Stimulated activated CD4-positive, alpha-beta T cell treated with anti-CD3 and anti-CD28 coated beads, Interleukin-2, amount 100 ng/mL, for 48 hours (primary cell): ENCODE measurements around the gene CBY2.
A peak's percentile ranks its signal among the peaks of the same experiment; 100 is the strongest.

Source experiments
- DNase-seq, 2 donors: peaks; one replicate each; pipeline ENCODE4 v3.0.0-alpha.2; 2020

The CBY2 gene

DNA sequence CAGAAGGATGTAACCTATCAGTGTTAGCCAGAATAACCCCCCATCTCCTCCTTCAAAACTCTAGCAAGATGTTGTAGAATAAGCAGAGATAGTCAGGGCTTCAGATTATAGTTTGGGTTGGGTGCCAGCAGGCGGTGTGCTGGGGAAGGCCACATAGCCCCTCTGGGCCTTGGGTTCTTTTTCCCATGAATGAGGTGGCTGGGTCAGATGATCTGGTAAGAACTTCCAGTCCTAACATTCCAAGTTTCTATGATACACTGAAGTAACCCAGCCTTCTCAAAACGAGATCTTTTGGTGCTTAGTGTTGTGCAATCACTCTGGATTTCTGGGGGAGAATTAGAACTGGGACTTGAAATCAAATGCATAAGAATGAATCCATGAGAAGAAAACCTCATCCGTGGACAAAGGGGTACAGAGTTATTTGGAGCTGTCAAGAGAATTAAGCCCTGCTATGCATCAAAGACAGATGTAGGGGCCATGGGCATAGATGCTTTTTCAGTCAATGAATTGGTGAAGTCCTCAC, 810 bp downstream of the CBY2 start:
- DNase-seq: no peak

- DNase-seq: no peak
Measured at GRCh38 chr13:45704211-45704739, 2.2 kb downstream of the CBY2 start.

GRCh38 chr13:45704854-45705695, 3.0 kb downstream of the CBY2 start:
- DNase-seq: no peak

DNA sequence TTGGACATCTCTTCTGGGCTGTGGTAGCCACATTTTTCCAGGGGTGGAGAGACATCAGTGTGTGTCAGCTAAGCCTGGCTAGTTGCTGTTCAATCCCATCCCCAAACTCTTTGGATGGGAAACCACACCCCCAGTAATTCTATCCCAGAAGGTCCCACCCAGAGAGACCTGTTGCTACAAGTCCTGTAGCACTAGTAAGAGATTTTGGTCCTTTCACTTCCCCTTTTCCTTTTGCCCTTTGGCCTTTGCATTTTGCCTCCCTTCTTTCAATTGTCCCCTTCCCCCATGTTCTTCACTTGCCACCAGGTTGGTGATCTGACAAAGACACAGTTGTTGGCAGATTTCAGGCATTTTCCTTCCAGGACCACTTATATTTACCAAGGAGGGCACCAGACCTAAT, 3.8 kb downstream of the CBY2 start:
- DNase-seq: no peak

GRCh38 chr13:45707516-45708100, 5.5 kb downstream of the CBY2 start:
- DNase-seq: no peak

- DNase-seq: no peak
Measured at GRCh38 chr13:45711951-45712350, 9.8 kb downstream of the CBY2 start.

- no peak for DNase-seq
Measured at GRCh38 chr13:45713106-45713690, 11.1 kb downstream of the CBY2 start.

DNA sequence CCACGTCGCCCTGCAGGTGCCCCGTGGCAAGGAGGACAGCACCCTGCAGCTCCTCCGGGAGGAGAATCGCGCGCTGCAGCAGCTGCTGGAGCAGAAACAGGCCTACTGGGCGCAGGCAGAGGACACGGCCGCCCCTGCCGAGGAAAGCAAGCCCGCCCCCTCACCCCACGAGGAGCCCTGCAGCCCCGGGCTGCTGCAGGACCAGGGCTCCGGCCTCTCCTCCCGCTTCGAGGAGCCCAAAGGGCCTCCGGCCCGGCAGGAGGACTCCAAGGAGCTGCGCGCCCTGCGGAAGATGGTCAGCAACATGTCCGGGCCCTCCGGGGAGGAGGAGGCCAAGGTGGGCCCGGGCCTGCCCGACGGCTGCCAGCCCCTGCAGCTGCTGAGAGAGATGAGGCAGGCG, 11.6 kb downstream of the CBY2 start:
- DNase-seq: no peak

GRCh38 chr13:45714170-45714569, 12.1 kb downstream of the CBY2 start:
- DNase-seq: no peak

DNA sequence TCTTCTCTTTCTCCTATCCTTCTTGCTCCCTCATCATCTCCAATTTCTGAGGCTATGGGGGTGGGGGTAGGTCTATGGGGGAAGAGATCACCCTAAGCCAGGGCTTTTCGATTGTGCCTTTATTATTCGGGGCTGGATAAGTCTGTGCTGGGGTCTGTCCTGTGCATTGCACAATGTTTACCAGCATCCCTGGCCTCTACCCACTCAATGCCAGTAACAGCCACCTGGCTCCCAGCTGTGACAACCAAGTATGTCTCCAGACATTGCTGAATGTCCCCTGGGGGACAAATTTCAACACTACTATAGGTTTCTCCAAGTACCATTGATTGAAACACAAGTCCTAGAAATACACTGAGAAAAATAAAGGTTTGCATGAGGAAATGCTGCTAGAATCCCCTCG, 13.2 kb downstream of the CBY2 start:
- DNase-seq: no peak

- DNase-seq: no peak
Measured at GRCh38 chr13:45717349-45717748, 15.2 kb downstream of the CBY2 start.

DNA sequence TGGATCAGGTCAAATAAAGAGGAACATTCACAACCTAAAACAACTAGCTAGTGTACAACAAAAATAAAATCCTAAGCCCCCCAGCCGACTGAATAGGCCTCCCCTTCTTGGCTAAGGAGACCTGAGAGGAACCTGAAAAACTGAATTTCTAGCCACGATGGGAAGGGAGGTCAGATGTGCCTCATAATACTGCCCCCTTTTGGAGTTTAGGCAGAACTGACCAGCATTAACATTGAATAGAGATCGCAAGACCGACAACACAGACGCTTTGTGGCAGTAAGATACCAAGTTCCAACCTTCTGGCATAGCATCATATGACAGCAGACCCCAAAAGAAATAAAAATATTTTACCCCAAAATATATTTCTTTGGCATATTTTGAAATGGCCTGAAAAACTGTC, 15.9 kb downstream of the CBY2 start:
- DNase-seq: no peak

DNA sequence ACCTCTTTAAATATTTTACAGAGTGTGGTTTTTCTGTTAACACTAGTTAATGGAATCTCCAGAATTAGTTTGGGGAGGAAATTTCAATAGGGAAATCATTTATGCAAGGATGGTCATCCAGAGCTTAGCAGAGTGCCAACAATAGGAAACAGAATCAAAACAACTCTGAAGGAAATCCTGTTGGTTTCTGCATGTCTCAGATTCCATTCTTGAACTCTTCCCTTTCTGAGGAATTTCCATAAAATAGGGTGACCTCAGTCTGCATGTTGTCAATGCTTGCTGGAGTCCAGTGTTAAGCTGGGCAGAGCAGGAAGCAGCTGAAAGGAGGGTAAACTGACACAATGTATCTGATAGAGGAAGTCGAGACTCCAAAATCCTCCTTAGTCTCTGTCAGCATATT, 16.9 kb downstream of the CBY2 start:
- no peak for DNase-seq

DNA sequence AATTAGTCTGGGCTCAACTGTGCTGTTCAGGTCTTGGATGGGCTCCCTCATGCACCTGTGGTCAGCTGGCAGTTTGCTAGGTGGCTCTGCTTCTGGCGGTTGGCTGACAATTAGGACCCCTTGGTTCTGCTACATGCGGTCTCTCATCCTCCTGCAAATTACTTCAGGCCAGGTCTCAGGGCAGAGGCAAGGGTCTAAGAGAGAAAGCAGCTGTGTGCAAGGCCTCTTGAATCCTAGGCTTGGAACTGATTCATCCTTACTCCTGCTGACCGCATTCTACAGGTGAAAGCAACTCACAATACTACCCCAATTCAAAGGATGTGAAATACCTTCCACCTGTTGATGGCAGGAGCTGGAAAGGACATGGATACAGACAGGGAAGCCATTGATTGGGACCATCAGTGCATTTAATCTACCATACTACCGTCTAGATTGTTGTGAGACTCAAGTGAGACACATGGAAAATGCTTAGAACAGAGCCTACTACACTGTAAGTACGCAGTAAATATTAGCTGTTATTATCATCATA, 19.1 kb downstream of the CBY2 start:
- no peak for DNase-seq

DNA sequence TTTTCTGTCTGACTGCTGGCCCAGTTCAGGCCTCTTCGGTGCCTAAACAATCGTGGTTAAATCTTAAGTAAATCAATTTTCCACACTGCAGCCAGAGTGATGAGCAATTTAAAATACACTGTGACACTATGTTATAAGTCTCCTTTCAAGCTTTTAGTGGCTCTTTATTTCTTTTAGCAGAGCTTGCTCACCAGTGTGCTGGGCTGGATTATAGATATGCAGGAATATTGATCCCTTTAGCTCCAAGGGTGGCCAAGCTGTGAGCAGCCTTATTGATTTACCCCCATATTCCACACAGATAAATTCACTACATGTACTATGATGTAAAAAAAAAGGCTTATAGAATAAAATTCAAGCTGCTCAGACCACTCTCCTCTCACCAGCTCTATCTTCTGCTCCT, 21.7 kb downstream of the CBY2 start:
- DNase-seq: no peak

DNA sequence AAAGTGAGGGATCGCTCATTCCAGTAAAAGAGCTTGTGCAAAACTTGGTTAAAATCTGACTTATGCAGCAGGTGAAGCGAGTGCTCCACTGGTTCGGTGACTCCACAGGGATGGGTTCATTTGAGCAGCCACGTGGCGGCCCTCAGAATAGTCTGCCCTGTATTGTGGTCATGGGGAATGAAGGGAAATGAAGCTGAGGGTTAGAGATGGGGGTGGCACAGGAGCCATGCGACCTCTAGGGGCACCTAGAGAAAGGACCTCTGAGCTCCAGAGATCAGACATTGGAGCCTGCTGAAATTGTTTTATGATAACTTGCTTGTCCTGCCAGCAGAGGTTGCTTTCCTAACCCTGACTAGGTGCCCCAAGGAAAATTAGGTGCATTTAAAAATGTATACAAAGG, 26.6 kb downstream of the CBY2 start:
- no peak for DNase-seq

- no peak for DNase-seq
Measured at GRCh38 chr13:45731455-45731854, 29.3 kb downstream of the CBY2 start.

- DNase-seq: no peak
Measured at GRCh38 chr13:45732916-45733315, 30.8 kb downstream of the CBY2 start.

DNA sequence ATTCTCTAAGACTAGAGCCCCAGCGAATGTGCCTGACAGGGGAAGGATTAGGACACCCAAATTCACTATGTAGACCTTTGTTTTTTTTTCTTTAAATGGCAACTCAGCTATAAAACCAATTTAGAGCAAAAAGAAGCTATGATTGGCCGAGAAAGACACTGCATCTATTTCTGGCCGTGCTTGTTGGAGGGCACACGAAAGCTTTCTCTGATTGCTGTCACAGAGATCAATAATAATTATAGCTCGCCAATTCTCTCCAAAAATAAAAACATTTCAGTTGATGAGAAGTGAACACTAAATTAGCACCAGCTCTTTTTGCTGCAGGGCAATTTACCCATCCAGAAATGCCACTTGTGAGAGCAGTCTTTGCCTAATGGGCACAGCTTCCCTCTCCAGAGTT, 31.2 kb downstream of the CBY2 start:
- no peak for DNase-seq

GRCh38 chr13:45737571-45738017, 35.5 kb downstream of the CBY2 start:
- DNase-seq: peak in 1 of 2 donors; percentile 2

GRCh38 chr13:45742985-45743384, 40.9 kb downstream of the CBY2 start:
- no peak for DNase-seq

GRCh38 chr13:45744979-45745378, 42.9 kb downstream of the CBY2 start:
- no peak for DNase-seq

DNA sequence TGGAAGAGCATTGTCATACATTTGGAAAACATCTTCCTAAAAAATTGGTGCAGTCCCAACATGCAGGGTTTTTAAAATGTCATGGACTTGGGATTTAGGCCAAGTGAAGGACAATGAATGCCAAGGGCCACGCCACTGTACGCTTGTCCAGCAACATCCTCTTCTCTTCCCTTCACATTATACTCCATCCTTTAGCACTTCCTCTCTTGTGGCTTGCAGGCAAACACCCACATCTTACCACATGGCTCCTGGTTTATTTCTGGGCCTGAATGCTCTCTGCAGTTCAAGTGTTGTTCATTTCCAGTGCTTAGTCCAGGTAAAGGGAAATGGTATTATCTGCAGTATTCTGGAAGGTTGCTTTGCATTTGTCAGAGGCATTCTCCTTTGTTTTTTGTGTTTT, 45.0 kb downstream of the CBY2 start:
- DNase-seq: no peak
